HUES48 (cell line): ENCODE data around the gene CPOX.

ENCODE experiments used
- H3K27ac ChIP-seq: one replicate; pipeline ENCODE4 v1.7.0; 2013; ENCODE audit warnings: low read depth, low read length, inconsistent platforms
- H3K27me3 ChIP-seq: 2 replicates; pipeline ENCODE4 v1.6.1; 2013; ENCODE audit warnings: mild to moderate bottlenecking, low read length; ENCODE audit not compliant: control insufficient read depth, insufficient read depth
- H3K36me3 ChIP-seq: 2 replicates; pipeline ENCODE4 v1.6.1; 2013; ENCODE audit warnings: low read length; ENCODE audit not compliant: control insufficient read depth, insufficient read depth
- H3K4me1 ChIP-seq: 2 replicates; pipeline ENCODE4 v1.6.1; 2013; ENCODE audit warnings: mild to moderate bottlenecking, low read length; ENCODE audit not compliant: control insufficient read depth, insufficient read depth
- H3K4me3 ChIP-seq: 2 replicates; pipeline ENCODE4 v1.5.1; 2013; ENCODE audit warnings: mild to moderate bottlenecking, low read depth, low read length
- H3K9ac ChIP-seq: 2 replicates; pipeline ENCODE4 v1.6.1; 2013; ENCODE audit warnings: mild to moderate bottlenecking, low read depth, low read length, moderate library complexity
- H3K9me3 ChIP-seq: 2 replicates; pipeline ENCODE4 v1.6.1; 2013; ENCODE audit warnings: low read length; ENCODE audit not compliant: control insufficient read depth, insufficient read depth

CPOX gene

DNA sequence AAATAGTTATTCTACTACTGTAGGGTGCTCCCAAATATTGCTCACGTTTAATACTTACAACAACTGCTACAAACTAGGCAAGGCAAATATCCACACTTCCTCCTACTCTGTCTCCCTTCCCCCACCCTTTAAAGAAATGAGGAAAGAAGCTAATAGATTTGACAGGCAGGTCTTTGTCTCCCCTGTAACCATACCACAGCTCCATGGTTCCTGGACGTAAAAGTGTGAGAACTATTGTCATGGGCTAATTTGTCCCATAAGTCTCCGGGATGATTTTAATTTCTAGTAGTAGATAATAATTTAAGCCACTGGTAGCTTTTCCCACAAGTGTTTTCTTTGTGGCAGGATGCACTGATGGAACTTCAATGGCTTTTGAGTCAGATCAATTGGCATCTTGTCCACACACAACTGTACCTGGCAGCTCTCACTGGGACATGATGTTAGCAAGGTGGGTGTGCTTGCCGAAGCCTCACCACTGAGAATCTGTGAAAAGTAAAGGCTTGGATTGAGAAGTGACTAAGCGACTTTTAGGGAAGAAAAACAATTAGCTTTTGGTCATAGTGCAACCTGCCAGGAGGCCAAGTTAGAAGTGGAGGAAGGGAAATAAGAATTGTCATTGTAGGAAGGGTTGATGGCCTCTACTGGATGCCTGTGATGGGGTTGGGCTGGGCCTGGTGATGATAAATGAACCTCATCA, 1.4 kb upstream of the CPOX start:
- Histone ChIP-seq H3K9me3 (no peaks in the 10 kb centered on the region), H3K4me1 (0 out of 2 replicates have a peak, but pooled peaks cover 11% of the 10 kb centered on the region), H3K9ac (no peak overlapping the region), H3K4me3 (no peak overlapping the region), H3K36me3 (peaks cover 20% of the 10 kb centered on the region), H3K27me3 (no peaks in the 10 kb centered on the region), H3K27ac (no peak overlapping the region)

- H3K4me1 ChIP-seq, result 0 out of 2 replicates have a peak, but pooled peaks cover 11% of the 10 kb centered on the region
- no peak overlapping the region for H3K27ac ChIP-seq
- peaks cover 40% of the 10 kb centered on the region for H3K36me3 ChIP-seq
- peak overlapping the region; percentile 81 for H3K4me3 ChIP-seq
- no peaks in the 10 kb centered on the region for H3K27me3 ChIP-seq
- H3K9me3 ChIP-seq, result no peaks in the 10 kb centered on the region
- H3K9ac ChIP-seq, result 0 out of 2 replicates have a peak overlapping the region, but pooled peaks have one; percentile 64
Measured at GRCh38 chr3:98592345-98592935, 971 bp downstream of the CPOX start.

DNA sequence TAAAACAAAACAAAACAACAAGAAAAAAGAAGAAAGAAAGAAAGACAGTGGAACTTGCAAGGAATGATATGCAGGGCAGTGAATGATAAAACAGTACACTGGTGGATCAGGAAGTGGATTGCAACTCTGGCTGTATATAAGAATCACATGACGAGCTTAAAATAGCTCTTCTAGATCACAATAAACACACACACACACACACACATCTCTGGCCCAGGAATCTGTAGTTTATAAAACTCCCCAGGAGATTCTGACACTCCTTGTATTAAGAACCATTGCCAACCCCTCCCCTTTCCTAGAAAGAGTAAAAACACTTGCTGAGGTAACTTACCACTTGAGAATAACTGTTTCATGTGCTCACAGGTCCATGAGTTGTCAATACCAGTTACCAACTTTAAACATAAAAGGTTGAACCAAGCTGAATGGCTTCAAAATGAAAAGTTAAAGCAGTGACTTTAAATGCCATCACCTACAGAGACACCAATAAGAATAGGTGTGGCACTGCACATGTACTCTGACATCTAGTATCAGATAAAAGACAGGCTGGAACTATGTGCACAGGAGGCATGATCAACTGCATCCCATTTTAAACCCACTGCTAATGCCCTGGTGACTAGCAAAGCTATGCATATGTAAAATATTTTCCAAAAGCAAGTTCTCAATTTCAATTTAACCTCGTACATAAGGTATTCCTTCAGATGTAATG, 3.9 kb downstream of the CPOX start:
- Histone ChIP-seq H3K9me3 (no peaks in the 10 kb centered on the region), H3K36me3 (peaks cover 64% of the 10 kb centered on the region), H3K4me3 (no peak overlapping the region), H3K27ac (no peak overlapping the region), H3K4me1 (0 out of 2 replicates have a peak, but pooled peaks cover 9% of the 10 kb centered on the region), H3K9ac (no peak overlapping the region), H3K27me3 (no peaks in the 10 kb centered on the region)

GRCh38 chr3:98588065-98588464, 5.3 kb downstream of the CPOX start:
- H3K36me3 ChIP-seq, result peaks cover 77% of the 10 kb centered on the region
- no peak overlapping the region for H3K27ac ChIP-seq
- H3K4me3 ChIP-seq, result no peak overlapping the region

DNA sequence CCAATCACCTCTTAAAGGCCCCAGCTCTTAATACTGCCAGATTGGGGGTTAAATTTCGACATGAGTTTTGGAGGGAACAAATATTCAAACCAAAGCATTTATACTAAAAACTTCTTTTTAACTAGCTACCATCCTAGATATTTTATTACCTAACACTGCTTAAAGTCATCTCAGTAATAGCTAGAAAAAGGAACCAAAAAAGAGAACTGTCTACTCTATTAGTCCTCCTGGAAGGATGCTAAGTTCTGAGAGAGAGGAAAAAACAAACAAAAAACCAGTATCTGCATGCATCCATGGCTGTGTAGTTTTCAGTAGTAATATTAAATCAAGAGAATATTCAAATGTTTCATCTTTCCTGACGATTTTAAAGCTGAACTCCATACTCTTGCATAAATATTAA, 5.8 kb downstream of the CPOX start:
- H3K9me3 ChIP-seq, result no peaks in the 10 kb centered on the region
- no peak overlapping the region for H3K27ac ChIP-seq
- H3K4me1 ChIP-seq, result 0 out of 2 replicates have a peak, but pooled peaks cover 9% of the 10 kb centered on the region
- peaks cover 77% of the 10 kb centered on the region for H3K36me3 ChIP-seq
- no peaks in the 10 kb centered on the region for H3K27me3 ChIP-seq
- H3K9ac ChIP-seq, result no peak overlapping the region
- H3K4me3 ChIP-seq, result no peak overlapping the region

More at GRCh38 chr3:98588065-98588464, 5.3 kb downstream of the CPOX start:
- Histone ChIP-seq H3K9me3 (no peaks in the 10 kb centered on the region), H3K9ac (no peak overlapping the region), H3K4me1 (0 out of 2 replicates have a peak, but pooled peaks cover 9% of the 10 kb centered on the region), H3K27me3 (no peaks in the 10 kb centered on the region)

DNA sequence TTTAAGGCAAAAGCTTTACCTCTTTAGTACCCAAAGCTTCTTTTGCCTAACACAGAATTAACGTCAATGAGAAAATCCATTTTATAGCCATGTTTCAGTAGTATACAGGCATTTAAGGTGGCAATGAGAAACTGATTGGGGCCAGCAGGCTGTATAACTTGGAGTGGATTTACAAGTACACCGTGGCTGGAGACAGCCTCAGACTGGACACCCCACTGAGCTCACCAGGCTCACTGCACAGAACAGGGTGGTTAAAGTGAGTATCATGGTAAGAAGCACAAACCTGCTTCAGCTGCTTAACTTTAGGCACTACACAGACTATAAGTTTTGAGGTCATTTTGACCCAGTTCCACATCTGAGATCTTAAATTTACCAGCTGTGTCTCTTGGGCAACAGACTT, 8.9 kb downstream of the CPOX start:
- H3K27me3 ChIP-seq, result no peaks in the 10 kb centered on the region
- H3K4me3 ChIP-seq, result no peak overlapping the region
- no peaks in the 10 kb centered on the region for H3K4me1 ChIP-seq
- no peaks in the 10 kb centered on the region for H3K9me3 ChIP-seq
- H3K9ac ChIP-seq, result no peak overlapping the region
- peaks cover 82% of the 10 kb centered on the region for H3K36me3 ChIP-seq
- H3K27ac ChIP-seq, result no peak overlapping the region

DNA sequence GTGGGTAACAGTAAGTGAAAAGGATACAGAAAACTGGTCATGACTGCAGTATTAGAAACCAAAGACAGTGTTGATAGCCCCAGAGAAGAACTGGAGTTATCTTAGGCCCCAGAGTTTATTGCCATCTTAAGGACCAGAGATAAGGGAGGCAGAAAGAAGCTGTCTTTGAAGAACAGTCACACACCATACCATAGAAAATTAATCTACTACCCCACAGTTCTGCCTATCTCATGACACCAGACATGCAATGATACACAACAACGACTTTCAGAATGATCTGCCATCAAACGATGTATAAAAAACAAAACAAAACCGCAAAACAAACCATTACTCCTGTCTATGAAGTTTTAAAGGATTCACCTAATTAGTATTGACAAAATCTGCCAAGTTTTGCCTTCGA, 9.6 kb downstream of the CPOX start:
- Histone ChIP-seq H3K36me3 (peaks cover 85% of the 10 kb centered on the region), H3K27ac (no peak overlapping the region), H3K27me3 (no peaks in the 10 kb centered on the region), H3K9ac (no peak overlapping the region), H3K4me1 (no peaks in the 10 kb centered on the region), H3K9me3 (no peaks in the 10 kb centered on the region), H3K4me3 (no peak overlapping the region)

DNA sequence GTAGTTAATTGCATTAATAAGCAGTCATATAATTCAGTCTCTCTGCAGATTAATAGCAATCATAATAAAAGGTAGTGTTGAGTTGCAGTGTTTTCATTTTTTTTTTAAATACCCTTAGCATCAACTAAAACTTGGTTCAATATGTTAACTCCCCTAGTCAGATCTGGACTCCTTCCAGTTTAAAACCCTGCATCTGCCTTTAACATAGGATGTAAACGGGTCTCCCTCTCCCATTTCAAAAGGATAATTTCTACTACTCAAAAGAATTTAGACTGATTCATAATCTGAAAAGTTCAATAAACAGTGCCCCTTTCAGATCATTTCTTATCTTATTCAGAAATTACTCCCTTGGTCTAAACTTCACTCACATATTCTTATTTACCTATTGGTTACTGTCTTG, 11.4 kb downstream of the CPOX start:
- H3K9ac ChIP-seq, result no peak overlapping the region
- H3K27ac ChIP-seq, result no peak overlapping the region
- H3K4me3 ChIP-seq, result no peak overlapping the region
- H3K9me3 ChIP-seq, result no peaks in the 10 kb centered on the region
- no peaks in the 10 kb centered on the region for H3K4me1 ChIP-seq
- no peaks in the 10 kb centered on the region for H3K27me3 ChIP-seq
- peaks cover 85% of the 10 kb centered on the region for H3K36me3 ChIP-seq

DNA sequence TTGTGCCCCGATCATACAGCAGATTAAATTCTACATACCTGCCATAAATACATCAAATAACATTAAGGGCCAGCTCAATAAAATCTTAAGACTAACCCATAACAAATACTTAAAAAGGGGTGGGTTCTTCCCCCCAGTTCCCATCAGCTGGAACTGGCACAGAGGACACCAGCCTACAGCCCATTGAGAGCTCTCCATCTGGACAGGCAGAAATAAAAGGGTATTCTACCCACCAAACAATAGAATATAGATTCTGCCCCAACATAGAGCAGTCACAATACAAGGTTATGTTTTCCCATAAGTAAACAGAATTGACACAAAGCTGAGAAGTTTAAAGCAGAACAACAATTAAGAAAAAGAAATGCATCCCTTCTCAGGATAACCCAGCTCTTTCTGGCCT, 11.9 kb downstream of the CPOX start:
- no peaks in the 10 kb centered on the region for H3K9me3 ChIP-seq
- H3K4me1 ChIP-seq, result no peaks in the 10 kb centered on the region
- no peak overlapping the region for H3K27ac ChIP-seq
- no peak overlapping the region for H3K9ac ChIP-seq
- no peak overlapping the region for H3K4me3 ChIP-seq
- H3K27me3 ChIP-seq, result no peaks in the 10 kb centered on the region
- H3K36me3 ChIP-seq, result peaks cover 88% of the 10 kb centered on the region

GRCh38 chr3:98580401-98581386, 12.7 kb downstream of the CPOX start:
- no peaks in the 10 kb centered on the region for H3K4me1 ChIP-seq
- peaks cover 82% of the 10 kb centered on the region for H3K36me3 ChIP-seq
- H3K4me3 ChIP-seq, result no peak overlapping the region
- H3K27ac ChIP-seq, result no peak overlapping the region
- no peaks in the 10 kb centered on the region for H3K27me3 ChIP-seq
- H3K9me3 ChIP-seq, result no peaks in the 10 kb centered on the region
- no peak overlapping the region for H3K9ac ChIP-seq
